Smooth muscle cell of the brain vasculature (primary cell): Measurements from ENCODE around the gene C10orf90.

ENCODE experiments used
- DNase-seq: peaks from one replicate; pipeline ENCODE4 v3.0.0-alpha.2; 2012; ENCODE audit warnings: low read depth, low spot score

The C10orf90 gene, protein sequence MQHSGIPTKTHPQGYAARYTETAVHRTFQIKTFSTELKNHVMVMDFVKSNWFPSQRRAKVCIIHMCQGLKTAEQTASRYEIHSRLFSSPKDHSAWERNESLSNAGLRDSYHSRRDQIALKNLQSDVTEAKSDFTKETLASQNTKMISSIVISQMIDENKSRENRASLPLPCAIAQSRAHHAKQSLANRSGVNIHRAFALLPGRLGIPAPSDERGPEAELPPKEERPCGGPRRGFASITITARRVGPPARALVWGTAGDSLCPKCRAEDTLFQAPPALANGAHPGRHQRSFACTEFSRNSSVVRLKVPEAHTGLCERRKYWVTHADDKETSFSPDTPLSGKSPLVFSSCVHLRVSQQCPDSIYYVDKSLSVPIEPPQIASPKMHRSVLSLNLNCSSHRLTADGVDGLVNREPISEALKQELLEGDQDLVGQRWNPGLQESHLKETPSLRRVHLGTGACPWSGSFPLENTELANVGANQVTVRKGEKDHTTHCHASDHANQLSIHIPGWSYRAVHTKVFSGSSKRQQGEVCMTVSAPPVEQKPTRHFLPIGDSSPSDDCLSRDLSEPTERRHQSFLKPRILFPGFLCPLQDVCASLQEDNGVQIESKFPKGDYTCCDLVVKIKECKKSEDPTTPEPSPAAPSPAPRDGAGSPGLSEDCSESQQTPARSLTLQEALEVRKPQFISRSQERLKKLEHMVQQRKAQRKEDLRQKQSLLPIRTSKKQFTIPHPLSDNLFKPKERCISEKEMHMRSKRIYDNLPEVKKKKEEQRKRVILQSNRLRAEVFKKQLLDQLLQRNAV

DNA sequence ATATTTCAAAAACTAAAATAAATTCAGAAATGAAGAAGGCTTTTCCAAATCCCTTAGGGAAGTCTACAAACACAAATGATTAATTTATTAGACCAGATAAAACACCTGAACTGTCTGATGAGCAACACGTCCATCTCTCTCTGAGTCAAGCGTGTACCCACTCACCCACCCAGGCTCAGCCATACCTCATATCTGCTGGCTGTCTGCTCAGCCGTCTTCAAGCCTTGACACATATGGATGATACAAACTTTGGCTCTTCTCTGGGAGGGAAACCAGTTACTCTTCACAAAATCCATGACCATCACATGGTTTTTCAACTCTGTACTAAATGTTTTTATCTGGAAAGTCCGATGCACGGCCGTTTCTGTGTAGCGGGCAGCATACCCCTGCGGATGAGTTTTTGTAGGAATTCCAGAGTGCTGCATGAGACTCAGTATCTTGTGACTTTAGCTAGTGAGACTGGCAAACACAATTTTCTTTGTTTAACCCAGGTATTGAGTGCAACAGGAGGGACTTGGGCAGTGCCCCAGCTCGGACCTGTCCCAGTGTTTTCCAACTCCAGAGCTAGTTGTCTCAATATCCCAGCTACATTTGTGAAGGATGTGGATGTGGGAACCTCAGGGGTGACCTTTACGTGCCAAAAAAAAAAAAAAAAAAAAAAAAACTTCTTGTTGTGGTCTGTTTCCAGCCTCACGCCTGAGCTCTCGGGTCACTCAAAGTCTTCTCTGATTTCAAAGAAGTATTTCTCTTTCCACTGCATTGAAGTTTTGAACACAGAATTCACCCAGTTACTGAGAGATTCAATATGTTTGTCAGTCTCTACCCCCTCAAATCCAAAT, at the start of gene C10orf90:
TSS of gene C10orf90 (minus strand) at position 638 of the 839 bp plus-strand sequence. CDS start at position 425, 213 bp downstream.
- DNase-seq: no peak

DNA sequence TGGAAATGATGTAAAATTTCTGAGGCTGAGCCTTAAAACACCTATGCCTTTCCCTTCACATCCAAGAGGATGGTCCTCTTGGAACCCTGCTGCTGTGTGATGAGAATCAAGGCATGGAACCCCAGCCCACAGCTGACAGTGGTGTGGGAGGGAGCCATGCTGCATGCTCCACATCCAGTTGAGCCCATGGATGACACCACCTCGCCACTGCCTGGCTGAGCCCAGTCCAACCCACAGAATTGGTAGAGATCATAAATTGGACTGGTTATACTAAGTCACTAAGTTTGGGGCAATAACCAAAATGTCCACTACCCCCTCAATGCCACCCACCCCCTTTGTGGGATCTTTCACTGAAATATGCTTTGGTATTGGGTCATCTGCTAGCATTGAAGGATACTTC, 45.9 kb upstream of the C10orf90 start:
- DNase-seq: no peak

DNA sequence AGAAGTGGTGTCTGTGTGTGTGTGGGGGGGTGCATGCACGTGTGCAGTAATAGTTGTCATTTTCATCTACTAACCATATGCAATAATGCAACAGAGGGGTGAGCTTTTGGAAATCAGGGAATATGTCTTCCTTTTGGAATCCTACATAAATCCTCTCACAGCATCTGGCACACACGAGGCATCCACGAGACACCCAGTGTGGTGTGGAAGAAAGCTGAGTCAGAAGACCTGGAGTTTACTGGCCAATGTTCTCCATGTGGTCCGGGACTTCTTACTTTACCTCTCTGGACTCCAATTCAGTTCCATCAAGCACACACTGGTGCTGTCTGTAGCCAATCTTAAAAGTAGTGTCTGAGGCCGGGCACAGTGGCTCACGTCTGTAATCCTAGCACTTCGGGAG, 43.1 kb upstream of the C10orf90 start:
- no peak for DNase-seq

DNA sequence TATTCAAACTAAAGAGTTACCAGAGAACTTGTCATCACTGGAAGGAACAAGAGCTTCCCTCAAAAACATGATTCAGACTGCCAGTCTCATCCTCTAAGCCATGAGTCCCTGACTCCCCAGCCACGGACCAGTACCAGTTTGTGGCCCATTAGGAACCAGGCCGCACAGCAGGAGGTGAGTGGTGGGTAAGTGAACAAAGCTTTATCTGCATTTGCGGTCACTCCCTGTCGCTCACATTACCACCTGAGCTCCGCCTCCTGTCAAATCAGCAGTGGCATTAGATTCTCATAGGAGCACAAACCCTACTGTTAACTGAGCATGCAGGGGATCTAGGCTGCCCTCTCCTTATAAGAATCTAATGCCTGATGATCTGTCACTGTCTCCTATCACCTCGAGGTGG, 42.2 kb upstream of the C10orf90 start:
- DNase-seq: no peak

DNA sequence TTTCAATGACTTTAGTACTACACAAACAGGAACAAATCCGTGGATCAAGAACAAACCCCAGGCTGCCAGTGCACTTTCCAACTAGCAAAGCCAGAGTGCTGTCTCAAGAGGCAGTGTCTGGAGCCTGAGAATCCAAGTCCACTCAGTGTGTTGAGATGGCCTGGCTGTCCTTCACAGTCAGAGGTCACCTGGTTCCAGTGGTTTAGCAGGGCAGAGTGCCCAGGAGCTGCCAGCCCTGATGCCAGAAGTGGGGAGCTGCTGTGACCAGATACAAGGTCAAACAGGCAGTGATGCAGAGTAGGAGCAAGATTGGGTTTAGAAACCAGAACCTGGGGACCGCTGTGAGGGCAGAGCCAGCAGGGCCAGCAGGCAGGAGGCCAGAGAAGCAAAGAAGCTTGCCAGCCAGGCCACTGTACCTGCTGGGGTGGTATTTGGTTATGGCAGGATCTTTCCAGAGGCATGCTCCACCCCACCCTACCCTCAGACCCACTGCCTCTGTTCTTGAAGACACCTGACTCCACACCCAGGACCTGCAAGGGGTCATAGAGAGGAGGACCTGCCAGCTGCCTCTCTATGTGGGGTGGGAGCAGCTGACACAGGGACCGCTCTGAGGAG, 35.6 kb upstream of the C10orf90 start:
- DNase-seq: no peak

DNA sequence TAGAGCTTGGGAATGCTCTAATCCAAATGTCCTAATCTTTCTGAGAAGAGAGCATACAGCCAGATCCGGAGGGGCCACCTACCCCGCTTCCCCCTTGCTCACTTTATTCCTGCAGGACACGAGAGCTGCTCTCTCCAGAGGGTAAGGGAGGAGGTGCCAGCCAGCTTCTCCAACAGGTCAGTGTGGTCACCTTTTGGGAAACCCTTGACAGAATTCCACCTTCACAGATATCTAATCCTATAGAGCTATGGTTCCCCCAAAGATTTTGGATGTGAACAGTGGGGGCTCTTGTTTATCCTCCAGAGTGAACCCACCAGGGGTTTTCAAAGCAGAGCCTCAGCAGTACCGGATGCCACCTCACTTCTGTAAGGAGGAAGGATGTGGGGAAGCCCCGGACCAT, 34.6 kb upstream of the C10orf90 start:
- no peak for DNase-seq

DNA sequence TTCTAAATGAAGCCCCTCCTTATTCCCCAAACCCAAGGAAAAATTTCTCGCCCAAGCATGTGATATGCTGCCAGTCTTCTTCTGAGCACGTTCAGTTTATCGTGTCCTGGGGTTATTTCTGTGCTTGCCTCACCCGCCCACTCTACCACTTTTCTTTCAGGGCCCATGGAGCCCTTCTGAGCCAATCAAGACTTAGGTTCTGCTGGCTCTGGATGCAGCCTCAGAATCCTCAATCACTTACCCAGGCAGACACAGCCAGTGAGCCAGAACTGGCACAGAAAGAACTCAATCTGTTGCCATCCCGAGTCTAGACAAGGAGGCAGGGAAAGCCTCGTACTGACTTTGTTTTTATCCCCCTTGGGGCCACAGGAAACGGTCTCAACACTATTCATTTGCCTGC, 34.2 kb upstream of the C10orf90 start:
- no peak for DNase-seq

DNA sequence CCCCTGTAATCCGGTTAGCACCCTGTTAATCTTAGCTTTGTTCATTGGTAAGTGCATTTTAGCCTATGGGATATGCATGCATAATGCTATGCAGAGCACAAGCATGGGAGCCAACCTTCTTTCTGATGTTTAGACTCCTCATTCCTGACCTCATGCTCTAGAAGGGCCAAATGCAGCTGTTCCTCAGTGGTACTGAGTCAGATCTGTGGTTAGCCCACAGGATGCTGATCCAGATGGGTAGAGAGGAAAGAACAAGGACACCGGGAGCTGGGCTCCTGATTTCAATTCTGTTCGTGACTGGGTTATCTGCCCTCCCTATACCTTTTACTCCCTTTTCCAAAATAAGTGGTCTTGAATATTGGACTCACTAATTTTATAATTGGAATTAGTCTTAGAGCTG, 31.7 kb upstream of the C10orf90 start:
- DNase-seq: no peak

DNA sequence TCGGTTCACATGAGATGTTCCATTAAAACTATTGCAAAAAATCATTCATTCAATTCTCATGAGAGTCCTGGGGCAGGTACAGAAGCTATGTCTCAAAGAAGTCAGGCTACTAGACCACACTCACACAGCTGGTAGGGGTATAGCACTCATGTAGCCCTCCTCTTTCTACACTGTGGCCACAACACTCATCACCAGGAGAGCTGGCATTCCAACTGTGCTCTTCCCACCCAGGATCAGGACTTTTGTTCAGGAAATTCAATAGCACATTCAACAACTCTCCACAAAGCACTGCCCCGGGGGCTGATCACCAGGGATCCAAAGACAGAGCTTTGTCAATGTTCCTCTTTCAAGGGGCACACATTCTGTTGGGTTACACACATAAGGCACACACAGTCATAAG, 31.0 kb upstream of the C10orf90 start:
- no peak for DNase-seq

DNA sequence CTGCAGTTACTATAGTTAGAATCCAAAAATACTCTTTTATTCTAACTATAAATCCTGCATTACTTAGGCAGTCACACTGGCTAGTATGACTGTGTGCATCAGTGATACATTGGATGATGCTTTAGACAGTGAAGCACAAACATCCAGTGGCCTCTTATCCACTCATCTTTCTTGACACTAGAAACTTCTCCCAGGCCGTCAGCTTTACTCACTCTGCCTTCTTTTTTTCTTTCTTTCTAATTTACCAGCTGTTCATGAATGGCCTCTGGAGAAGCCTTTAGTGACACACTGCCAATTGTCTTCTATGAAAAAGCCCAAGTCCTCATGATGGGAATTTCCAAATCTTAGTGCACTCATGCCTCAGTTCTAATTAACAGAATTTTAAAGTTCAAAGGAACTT, 26.2 kb upstream of the C10orf90 start:
- DNase-seq: no peak

DNA sequence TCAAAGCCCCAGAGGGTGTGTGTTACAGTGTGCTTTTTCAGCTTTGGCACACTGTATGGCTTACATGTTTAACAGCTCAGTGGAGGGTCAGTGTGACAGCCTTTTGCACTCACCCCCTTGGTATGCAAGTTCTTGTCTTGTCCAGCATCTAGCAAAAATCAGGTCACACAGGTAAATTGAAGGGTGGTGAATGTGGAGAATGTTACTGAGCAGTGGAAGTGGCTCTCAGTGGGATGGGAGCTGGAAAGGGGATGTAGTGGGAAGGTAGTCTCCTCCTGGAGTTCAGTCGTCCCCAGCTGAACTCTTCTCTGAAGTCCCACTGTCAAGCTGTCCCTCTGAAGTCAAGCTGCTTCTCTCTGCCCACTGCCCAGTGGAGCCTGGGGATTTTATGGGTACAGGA, 21.0 kb upstream of the C10orf90 start:
- no peak for DNase-seq

DNA sequence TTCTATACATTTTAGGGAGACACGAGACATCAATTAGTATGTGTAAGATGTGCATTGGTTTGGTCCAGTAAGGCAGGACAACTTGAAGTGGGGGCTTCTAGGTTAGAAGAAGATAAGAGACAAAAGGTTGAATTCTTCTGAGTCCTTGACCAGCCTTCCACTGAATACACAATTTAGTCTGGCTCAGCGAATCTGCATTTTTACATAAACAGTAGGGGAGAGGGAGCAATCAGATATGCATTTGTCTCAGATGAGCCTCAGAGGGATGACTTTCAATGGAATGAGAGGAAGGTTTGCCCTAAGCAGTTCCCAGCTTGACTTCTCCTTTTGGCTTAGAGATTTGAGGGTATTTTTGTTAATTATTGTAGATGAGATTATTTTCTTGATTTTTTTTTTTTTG, 20.0 kb upstream of the C10orf90 start:
- no peak for DNase-seq

DNA sequence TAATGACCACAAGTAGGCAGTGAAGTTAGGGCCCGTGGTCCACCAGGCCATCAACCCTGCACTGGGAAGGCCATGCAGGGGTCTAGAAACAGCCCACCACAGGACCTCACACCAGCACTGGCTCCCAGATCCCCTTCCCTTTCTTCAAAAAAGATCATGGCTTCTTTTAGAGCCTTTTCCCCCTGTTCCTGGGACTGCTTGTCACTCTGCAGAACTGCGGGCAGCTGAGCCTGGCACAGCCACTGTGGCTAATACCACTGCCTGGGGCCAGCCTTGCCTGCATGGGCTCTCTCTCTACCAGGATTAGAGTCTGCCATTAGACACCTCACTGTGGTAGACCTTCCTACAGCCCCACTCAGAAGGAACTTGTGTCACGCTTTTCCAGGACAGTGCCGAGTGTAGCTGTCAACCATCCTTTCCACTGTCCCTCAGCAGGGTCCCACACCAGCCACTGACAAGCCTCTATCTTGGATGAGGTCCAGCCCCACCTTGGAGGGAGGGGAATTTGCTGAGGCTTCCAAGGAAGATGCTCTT, 19.0 kb upstream of the C10orf90 start:
- DNase-seq: no peak

DNA sequence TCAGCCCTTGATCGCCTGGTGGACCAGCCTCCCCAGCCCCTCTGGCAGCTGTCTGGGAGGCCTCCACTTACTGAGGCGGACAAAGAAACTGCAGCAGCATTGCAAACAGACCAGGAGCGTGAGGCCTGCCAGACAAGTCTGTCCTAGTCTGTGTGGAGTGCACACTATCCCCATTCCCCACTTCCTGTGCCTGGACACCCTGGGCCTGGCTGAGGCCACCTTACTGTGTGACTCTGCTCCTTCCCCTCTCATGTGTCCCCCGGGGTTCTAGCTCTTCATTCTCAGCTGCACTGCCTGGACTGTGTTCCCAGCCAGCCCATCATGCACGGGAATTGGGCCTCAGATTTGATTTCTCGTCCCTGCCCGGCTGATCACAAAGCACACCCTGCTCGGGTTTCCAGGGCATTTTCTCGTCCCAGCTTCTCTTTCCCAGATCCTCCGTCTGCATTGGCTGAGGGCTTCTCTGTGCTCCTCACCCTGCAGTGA, 16.7 kb upstream of the C10orf90 start:
- no peak for DNase-seq

DNA sequence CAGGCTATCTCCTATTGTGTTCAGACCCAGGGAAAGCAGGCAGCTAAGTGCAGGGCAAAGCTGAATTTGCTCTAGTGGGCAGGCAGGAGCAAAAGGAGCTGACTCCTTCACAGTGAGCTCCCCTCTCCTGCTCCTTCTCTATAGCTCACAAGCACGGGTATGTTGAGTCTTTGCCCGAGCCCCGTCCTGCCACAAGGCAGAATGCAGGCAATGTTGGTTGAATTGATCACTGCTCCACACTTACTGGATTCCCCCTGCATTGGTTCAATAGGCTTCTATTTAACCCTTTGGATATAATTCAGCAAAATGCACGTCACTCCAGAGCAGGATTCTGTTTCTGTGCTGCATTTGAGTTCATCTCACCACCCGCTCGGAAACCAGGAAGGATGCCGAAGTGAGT, 16.2 kb upstream of the C10orf90 start:
- DNase-seq: no peak

DNA sequence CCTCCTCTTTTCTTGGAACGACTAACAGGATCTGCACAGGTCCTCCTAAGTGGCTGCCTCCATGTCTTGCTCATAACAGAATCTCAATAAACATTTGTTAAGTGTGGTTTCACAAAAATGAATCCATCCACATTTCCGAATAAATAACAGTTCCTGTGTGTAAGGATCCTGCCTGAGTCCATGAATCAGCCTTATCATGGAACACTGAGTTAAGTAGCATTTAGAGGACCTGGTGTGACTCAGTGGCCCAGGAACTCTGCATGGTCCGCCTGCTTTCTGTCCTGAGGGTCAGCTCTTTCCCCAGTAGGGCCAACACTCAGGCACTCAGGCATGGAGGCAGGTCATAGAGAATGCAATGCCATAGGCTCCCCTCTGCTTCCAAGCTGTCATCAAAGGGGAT, 15.8 kb upstream of the C10orf90 start:
- DNase-seq: no peak

DNA sequence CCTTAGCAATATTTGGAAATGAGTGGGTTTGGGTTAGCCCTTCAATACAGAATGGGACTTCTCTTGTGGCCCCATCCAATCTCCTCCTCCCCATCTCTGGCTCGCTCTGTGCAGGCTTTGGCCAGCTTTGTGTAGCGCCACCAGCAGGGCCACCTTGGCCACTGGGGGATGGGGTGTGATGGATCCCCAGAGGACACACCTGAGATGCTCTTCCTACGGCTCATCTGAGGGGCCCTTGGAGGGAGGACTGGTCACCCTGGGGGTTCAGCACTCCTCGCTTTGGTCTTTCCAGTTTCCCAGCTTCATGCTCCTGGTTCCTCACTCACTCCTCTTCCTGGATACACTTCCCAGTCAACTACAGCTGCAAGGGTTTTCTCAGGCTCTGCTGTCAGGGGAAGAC, 15.3 kb upstream of the C10orf90 start:
- no peak for DNase-seq

DNA sequence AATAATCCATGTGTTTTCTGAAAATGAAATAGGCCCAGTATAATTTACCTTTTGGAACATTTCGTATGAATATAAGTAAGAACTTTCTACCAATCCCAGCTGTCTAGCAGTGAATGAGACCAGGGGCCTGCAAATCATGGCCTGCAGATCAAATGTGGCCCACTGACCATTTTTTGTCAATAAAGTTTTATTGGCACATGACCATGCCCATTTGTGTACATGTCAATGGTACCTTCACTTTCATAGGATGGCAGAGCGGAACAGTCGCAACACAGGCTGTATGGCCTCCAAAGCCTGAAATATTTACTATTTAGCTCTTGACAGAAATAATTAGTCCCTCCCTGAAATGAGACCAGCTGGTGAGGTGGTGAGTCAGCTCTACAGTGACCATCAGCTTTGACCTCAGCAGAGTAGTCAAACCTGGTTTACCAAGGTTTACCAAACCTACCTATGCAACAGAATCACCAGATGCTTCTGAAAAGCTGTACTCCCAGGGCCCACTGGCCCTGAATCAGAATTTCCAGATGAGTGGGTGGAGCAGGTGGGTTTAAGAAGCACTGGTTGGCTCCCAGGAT, 13.8 kb upstream of the C10orf90 start:
- no peak for DNase-seq

DNA sequence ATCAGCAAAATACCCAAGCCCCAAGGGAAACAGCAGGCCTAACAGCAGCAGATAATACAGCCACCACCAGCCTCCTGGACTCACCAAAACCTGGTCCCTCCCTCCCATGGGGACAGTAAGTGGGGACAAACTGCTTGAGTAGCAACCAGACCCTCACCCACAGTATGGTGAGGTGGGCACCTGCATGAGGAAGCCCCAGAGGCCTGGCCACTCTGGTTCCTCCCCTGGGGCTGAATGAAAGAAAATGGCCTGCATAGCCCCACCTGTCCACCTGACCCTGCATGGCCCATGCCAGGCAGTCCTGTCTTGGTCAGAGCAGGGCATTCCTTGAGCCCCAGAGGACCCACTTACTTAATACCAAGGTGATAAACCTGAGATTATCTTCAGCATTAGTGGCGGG, 13.0 kb upstream of the C10orf90 start:
- no peak for DNase-seq

DNA sequence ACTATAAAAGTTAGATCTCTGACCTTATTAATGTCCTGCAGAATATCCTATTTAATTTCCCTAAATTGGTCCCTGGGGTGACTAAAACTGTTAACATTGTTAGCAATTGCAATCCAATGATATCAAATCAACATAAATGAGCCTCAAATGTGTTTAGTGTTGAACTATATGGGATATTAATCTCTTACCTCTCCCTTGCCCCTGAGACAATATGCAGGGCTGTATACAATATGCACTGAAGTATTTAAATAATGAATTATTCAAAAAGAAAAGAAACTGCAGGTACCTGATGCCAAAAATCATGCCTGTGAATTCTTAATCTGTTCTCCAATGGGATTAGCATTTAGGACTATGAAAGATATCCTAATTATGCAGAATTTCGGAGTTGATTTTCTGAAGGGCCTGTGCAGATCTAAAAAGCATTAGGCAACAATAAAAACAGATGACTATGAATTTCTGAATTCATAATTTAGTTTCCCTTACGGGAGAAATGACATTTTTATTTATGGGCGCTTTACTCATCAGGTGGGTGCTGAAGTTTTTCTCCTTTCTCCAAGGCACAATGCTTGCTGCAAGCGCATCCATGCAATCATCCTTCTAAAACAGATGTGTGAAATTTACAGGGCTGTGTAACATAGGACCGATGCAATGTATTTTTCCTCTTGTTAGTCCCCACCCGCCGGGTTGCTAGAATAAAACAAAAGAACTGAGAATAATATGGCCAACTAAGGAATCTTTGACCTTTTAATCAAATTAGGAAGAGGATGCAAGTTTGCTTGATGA, 5.4 kb upstream of the C10orf90 start:
- no peak for DNase-seq
